Iris pigment epithelial cell (primary cell): ENCODE measurements around the gene ARMC2.

Experiments
- DNase-seq: peaks from one replicate; pipeline ENCODE4 v3.0.0-alpha.2; 2011; ENCODE audit warnings: low read depth

Gene ARMC2

GRCh38 chr6:108988296-108988695 is 140.1 kb downstream of the ARMC2 start:
- DNase-seq: no peak

- DNase-seq: no peak
Measured at GRCh38 chr6:108988765-108989164, 140.5 kb downstream of the ARMC2 start.

GRCh38 chr6:108989700-108990099 is 141.5 kb downstream of the ARMC2 start:
- no peak for DNase-seq

- DNase-seq: no peak
Measured at GRCh38 chr6:108993876-108994275, 145.7 kb downstream of the ARMC2 start.

- DNase-seq: no peak
Measured at GRCh38 chr6:108995296-108995695, 147.1 kb downstream of the ARMC2 start.

- no peak for DNase-seq
Measured at GRCh38 chr6:108996208-108996607, 148.0 kb downstream of the ARMC2 start.

- no peak for DNase-seq
Measured at GRCh38 chr6:108998485-108998884, 150.3 kb downstream of the ARMC2 start.

- DNase-seq: no peak
Measured at GRCh38 chr6:108999428-108999827, 151.2 kb downstream of the ARMC2 start.

GRCh38 chr6:109000289-109000688 is 152.1 kb downstream of the ARMC2 start:
- peak; percentile 45 for DNase-seq

GRCh38 chr6:109001291-109001894 is 153.2 kb downstream of the ARMC2 start:
- peak; percentile 19 for DNase-seq

GRCh38 chr6:109002051-109002697 is 154.0 kb downstream of the ARMC2 start:
- peak; percentile 87 for DNase-seq

- DNase-seq: no peak
Measured at GRCh38 chr6:109002882-109003281, 154.7 kb downstream of the ARMC2 start.

GRCh38 chr6:109006818-109007217 is 158.6 kb downstream of the ARMC2 start:
- no peak for DNase-seq

GRCh38 chr6:109007521-109007920 is 159.3 kb downstream of the ARMC2 start:
- DNase-seq: no peak

- no peak for DNase-seq
Measured at GRCh38 chr6:109008054-109008453, 159.8 kb downstream of the ARMC2 start.

- peak; percentile 47 for DNase-seq
Measured at GRCh38 chr6:109008537-109009235, 160.5 kb downstream of the ARMC2 start.

- peak; percentile 90 for DNase-seq
Measured at GRCh38 chr6:109009236-109009961, 161.2 kb downstream of the ARMC2 start.

GRCh38 chr6:109009962-109010704 is 161.9 kb downstream of the ARMC2 start:
- DNase-seq: no peak

GRCh38 chr6:109010705-109011102 is 162.5 kb downstream of the ARMC2 start:
- DNase-seq: no peak

GRCh38 chr6:109013656-109014305 is 165.6 kb downstream of the ARMC2 start:
- DNase-seq: no peak

GRCh38 chr6:109014606-109015005 is 166.4 kb downstream of the ARMC2 start:
- DNase-seq: no peak
